Measurements from ENCODE around the gene SZRD1.

- TF ChIP-seq POLR2AphosphoS5 (IDR thresholded peaks at IDR 0.05): no peak
- no peak for TF ChIP-seq CTCF (IDR thresholded peaks at IDR 0.05)
- TF ChIP-seq EP300 (IDR thresholded peaks at IDR 0.05; ENCODE audit: low read depth): no peak
- no peak for TF ChIP-seq POLR2A (IDR thresholded peaks at IDR 0.05)
Measured at GRCh38 chr1:16352842-16353535, 14.1 kb upstream of the SZRD1 start.
